MM.1S (cell line): ENCODE results near the gene BOD1.
A peak's percentile ranks its signal among the peaks of the same experiment; 100 is the strongest.

Experiments used
- DNase-seq: peaks from one replicate; pipeline ENCODE4 v3.0.0-alpha.2; 2015
- H2AFZ ChIP-seq: fragments of 300-600 bp; sonication (generic); 2 replicates; pipeline ENCODE4 v1.6.0; 2016; ENCODE audit warnings: antibody characterized with exemption, low read length
- H3F3A ChIP-seq: fragments of 300-600 bp; sonication (generic); 2 replicates; pipeline ENCODE4 v1.6.1; 2016; ENCODE audit warnings: mild to moderate bottlenecking, antibody characterized with exemption, low read length, moderate library complexity, mixed read lengths; ENCODE audit not compliant: insufficient read depth
- H3K27ac ChIP-seq: fragments of 300-600 bp; sonication (generic); 2 replicates; pipeline ENCODE4 v1.5.1; 2016; ENCODE audit warnings: mild to moderate bottlenecking, low read length
- H3K27me3 ChIP-seq: fragments of 300-600 bp; sonication (generic); replicated peaks from 2 replicates; pipeline ENCODE4 v1.6.0; 2016; ENCODE audit warnings: low read length; ENCODE audit not compliant: insufficient read depth
- H3K36me3 ChIP-seq: fragments of 300-600 bp; sonication (generic); replicated peaks from 2 replicates; pipeline ENCODE4 v1.6.1; 2016; ENCODE audit warnings: mild to moderate bottlenecking, low read length, mixed read lengths; ENCODE audit not compliant: insufficient read depth
- H3K4me1 ChIP-seq: fragments of 300-600 bp; sonication (generic); 2 replicates; pipeline ENCODE4 v1.6.1; 2016; ENCODE audit warnings: low read length, mixed read lengths
- H3K4me2 ChIP-seq: fragments of 300-600 bp; sonication (generic); 2 replicates; pipeline ENCODE4 v1.6.0; 2016; ENCODE audit warnings: low read depth, low read length
- H3K4me3 ChIP-seq: fragments of 300-600 bp; sonication (generic); 2 replicates; pipeline ENCODE4 v1.5.1; 2016; ENCODE audit warnings: low read length, mixed read lengths
- H3K79me2 ChIP-seq: fragments of 300-600 bp; sonication (generic); 2 replicates; pipeline ENCODE4 v1.6.1; 2016; ENCODE audit warnings: mixed run types, low read length, mixed read lengths
- H3K9ac ChIP-seq: fragments of 300-600 bp; sonication (generic); 2 replicates; pipeline ENCODE4 v1.6.1; 2016; ENCODE audit warnings: low read length, mixed read lengths
- H3K9me2 ChIP-seq: fragments of 300-600 bp; sonication (generic); replicated peaks from 2 replicates; pipeline ENCODE4 v1.6.1; 2016; ENCODE audit warnings: mild to moderate bottlenecking, low read length, mixed read lengths; ENCODE audit not compliant: insufficient read depth
- H3K9me3 ChIP-seq: fragments of 300-600 bp; sonication (generic); replicated peaks from 2 replicates; pipeline ENCODE4 v1.6.1; 2016; ENCODE audit warnings: mild to moderate bottlenecking, low read length, mixed read lengths; ENCODE audit not compliant: insufficient read depth
- H4K20me1 ChIP-seq: fragments of 300-600 bp; sonication (generic); 2 replicates; pipeline ENCODE4 v1.6.1; 2016; ENCODE audit warnings: mild to moderate bottlenecking, low read length, moderate library complexity, mixed read lengths; ENCODE audit not compliant: insufficient read depth
- EZH2 ChIP-seq: fragments of 300-600 bp; sonication (generic); optimal IDR thresholded peaks from 2 replicates; pipeline ENCODE3; 2017; ENCODE audit warnings: low read depth, mild to moderate bottlenecking, antibody characterized with exemption, low read length, mixed read lengths
- EZH2phosphoT487 ChIP-seq: fragments of 300-600 bp; sonication (generic); IDR thresholded peaks from 2 replicates; pipeline ENCODE4 v1.6.1; 2018; ENCODE audit warnings: antibody characterized with exemption, low read length
- TF ChIP-seq, protein P1 (sequence below): fragments of 300-600 bp; sonication (generic); IDR thresholded peaks from 2 replicates; pipeline ENCODE4 v1.5.1; 2016; ENCODE audit warnings: antibody characterized with exemption, low read length, mixed read lengths

Gene BOD1

DNA sequence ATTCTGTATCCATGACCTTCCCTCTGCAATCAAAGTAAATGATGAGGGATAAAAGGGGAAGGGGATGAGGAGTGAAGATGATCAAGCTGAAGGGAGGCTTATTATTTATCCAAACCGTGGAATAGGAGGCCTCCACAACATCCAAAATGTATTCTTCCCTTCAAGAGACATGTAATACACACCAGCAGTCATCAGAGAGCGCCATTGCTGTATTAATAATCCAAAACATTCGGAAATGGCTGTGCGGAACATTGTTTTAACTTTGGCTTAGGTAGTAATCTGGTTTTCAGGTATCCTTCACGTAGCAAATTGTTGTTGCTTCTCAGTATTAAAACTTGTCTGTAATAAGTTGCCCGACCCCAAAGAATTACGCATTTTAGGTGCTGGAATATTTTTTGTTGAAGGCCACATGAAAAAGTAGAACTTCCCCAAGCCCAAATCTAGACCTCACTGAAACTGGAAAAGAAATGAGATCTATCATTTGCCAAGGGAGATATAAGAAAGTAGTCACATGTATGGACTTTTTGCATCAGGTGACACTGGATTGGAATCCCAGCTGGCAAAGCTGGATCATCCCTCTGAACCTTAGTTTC is 2.6 kb upstream of the BOD1 start:
- peaks cover 4% of the 10 kb centered on the region; the same call in 1 of the 2 replicates for H3F3A ChIP-seq
- peak; percentile 62 for DNase-seq
- no peak overlapping the region for H3K27ac ChIP-seq
- H3K4me2 ChIP-seq, result peak overlapping the region; percentile 24
- no peak overlapping the region for H3K4me3 ChIP-seq
- peaks cover 11% of the 10 kb centered on the region for H3K4me1 ChIP-seq
- peaks cover 23% of the 10 kb centered on the region for H3K79me2 ChIP-seq
- H3K9ac ChIP-seq, result no peak overlapping the region
- no peaks in the 10 kb centered on the region for H3K36me3 ChIP-seq
- no peaks in the 10 kb centered on the region for H4K20me1 ChIP-seq
- peak overlapping the region; percentile 23; the same call in 1 of the 2 replicates for H2AFZ ChIP-seq
- TF ChIP-seq, protein P1, sequence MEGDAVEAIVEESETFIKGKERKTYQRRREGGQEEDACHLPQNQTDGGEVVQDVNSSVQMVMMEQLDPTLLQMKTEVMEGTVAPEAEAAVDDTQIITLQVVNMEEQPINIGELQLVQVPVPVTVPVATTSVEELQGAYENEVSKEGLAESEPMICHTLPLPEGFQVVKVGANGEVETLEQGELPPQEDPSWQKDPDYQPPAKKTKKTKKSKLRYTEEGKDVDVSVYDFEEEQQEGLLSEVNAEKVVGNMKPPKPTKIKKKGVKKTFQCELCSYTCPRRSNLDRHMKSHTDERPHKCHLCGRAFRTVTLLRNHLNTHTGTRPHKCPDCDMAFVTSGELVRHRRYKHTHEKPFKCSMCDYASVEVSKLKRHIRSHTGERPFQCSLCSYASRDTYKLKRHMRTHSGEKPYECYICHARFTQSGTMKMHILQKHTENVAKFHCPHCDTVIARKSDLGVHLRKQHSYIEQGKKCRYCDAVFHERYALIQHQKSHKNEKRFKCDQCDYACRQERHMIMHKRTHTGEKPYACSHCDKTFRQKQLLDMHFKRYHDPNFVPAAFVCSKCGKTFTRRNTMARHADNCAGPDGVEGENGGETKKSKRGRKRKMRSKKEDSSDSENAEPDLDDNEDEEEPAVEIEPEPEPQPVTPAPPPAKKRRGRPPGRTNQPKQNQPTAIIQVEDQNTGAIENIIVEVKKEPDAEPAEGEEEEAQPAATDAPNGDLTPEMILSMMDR, result peak; percentile 82
- TF ChIP-seq EZH2, result no peak
- no peaks in the 10 kb centered on the region for H3K9me3 ChIP-seq
- H3K27me3 ChIP-seq, result no peaks in the 10 kb centered on the region
- no peaks in the 10 kb centered on the region for H3K9me2 ChIP-seq

DNA sequence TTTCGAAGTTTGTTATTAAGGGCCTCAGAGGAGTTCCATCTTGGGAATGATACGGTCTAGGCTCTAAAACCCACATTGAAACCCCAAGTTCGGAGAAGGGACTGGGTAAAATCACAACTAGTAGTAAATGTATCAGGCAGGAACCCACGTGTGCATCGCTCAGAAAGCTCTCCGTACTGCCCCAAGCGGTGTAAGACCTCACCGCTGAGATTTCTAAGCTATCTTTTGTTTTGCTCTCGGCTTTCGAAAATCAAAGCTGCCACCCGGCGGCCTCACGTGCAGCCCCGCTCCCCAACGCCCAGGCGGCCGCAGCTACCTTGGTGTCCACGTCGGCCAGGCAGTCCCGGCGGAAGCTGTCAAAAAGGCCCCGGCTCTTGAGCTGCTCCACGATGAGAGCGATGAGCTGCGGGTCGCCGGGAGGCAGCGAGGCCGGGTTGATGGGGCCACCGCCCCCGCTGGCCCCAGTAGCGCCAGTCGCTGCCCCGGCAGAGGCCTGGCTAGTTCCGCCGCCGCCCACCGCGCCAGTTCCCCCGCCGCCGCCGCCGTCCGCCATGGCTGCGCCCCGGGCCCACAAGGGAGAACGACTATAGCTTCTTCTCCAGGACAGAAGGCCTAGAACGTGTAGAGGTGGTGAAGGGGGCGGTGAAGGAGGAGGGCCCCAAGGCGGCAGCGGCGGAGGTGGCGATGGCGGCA is 420 bp downstream of the BOD1 start:
- H3K9me2 ChIP-seq, result no peaks in the 10 kb centered on the region
- H3K9ac ChIP-seq, result peak overlapping the region; percentile 96
- peak overlapping the region; percentile 37 for H2AFZ ChIP-seq
- peaks cover 11% of the 10 kb centered on the region for H3K4me1 ChIP-seq
- peak overlapping the region; percentile 91 for H3K27ac ChIP-seq
- H3K36me3 ChIP-seq, result no peaks in the 10 kb centered on the region
- H3K4me3 ChIP-seq, result peak overlapping the region; percentile 69
- TF ChIP-seq EZH2phosphoT487 (no peak), EZH2 (no peak)
- TF ChIP-seq, protein P1, result peak; percentile 76
- peaks cover 53% of the 10 kb centered on the region for H3K79me2 ChIP-seq
- no peaks in the 10 kb centered on the region for H3K9me3 ChIP-seq
- H3K27me3 ChIP-seq, result no peaks in the 10 kb centered on the region
- H3F3A ChIP-seq, result peaks cover 4% of the 10 kb centered on the region; the same call in 1 of the 2 replicates
- H3K4me2 ChIP-seq, result peak overlapping the region; percentile 86
- H4K20me1 ChIP-seq, result no peaks in the 10 kb centered on the region
- peak; percentile 92 for DNase-seq

DNA sequence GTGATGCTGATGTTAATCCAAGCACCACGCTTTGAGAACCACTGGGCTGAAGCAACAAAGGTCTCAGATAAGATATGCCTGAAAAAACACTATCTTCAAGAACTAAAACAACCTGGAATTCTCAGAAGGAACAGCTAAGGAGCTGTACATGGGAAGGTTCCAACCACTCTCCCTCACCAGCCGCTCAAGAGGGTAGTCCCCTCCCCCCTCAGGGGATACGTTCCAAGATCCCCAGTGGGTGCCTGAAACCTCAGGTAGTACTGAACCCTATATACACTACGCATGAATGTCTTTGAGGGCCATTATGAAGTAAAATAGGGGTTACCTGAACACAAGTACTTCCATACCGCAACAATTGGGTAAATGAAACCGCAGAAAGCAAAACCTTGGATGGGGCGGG is 1.9 kb downstream of the BOD1 start:
- peaks cover 4% of the 10 kb centered on the region; the same call in 1 of the 2 replicates for H3F3A ChIP-seq
- no peak overlapping the region for H3K9ac ChIP-seq
- peaks cover 11% of the 10 kb centered on the region for H3K4me1 ChIP-seq
- peaks cover 67% of the 10 kb centered on the region for H3K79me2 ChIP-seq
- no peaks in the 10 kb centered on the region for H4K20me1 ChIP-seq
- H3K4me2 ChIP-seq, result peak overlapping the region; percentile 86; the same call in 1 of the 2 replicates
- H3K9me3 ChIP-seq, result no peaks in the 10 kb centered on the region
- DNase-seq, result no peak
- no peak overlapping the region for H3K27ac ChIP-seq
- TF ChIP-seq EZH2, result no peak
- TF ChIP-seq EZH2phosphoT487, result no peak
- TF ChIP-seq, protein P1, result no peak
- H3K9me2 ChIP-seq, result no peaks in the 10 kb centered on the region
- H3K27me3 ChIP-seq, result no peaks in the 10 kb centered on the region
- H2AFZ ChIP-seq, result no peak overlapping the region
- H3K36me3 ChIP-seq, result no peaks in the 10 kb centered on the region; the same call in 1 of the 2 replicates
- no peak overlapping the region for H3K4me3 ChIP-seq
